K562 (cell line): ENCODE results near the gene IL4R. TPM values are rescaled to one million over a fixed set of nuclear protein-coding genes. Genes with fewer than 3 reads are reported as not detected.

ENCODE experiments used
- ARID2 ChIP-seq: fragments of 450-650 bp; IDR thresholded peaks from 2 replicates; pipeline ENCODE4 v1.6.1; 2017; ENCODE audit warnings: antibody characterized with exemption, mild to moderate bottlenecking
- ASH1L ChIP-seq: fragments of 450-650 bp; IDR thresholded peaks from 2 replicates; pipeline ENCODE4 v1.6.1; 2018; ENCODE audit warnings: borderline replicate concordance, mild to moderate bottlenecking, low read depth; ENCODE audit not compliant: partially characterized antibody
- BRD4 ChIP-seq: fragments of 200-600 bp; sonication (generic); IDR thresholded peaks from 2 replicates; pipeline ENCODE4 v1.6.1; 2017; ENCODE audit warnings: inconsistent platforms
- FOSL1 ChIP-seq: fragments of 200-800 bp; sonication (Bioruptor generic); conservative IDR thresholded peaks from 2 replicates; pipeline ENCODE4 v1.6.1; 2016; ENCODE audit warnings: missing genetic modification characterization, missing compliant biosample characterization
- MXI1 ChIP-seq: IDR thresholded peaks from 2 replicates; pipeline ENCODE4 v1.6.1; 2011; ENCODE audit warnings: low read depth, mild to moderate bottlenecking, improper control_type of control experiment, low read length
- NCOA4 ChIP-seq: fragments of 450-650 bp; IDR thresholded peaks from 2 replicates; pipeline ENCODE4 v1.6.1; 2018; ENCODE audit warnings: mild to moderate bottlenecking; ENCODE audit not compliant: partially characterized antibody
- POU5F1 ChIP-seq: fragments of 150-350 bp; IDR thresholded peaks from 2 replicates; pipeline ENCODE4 v1.6.1; 2014; ENCODE audit warnings: borderline replicate concordance, low read length, low read depth, mild to moderate bottlenecking; ENCODE audit not compliant: partially characterized antibody
- RBM25 ChIP-seq: fragments of 200-400 bp; formaldehyde crosslinking; IDR thresholded peaks from 2 replicates; pipeline ENCODE4 v1.6.1; 2018; ENCODE audit warnings: low read length, low read depth, moderate library complexity; ENCODE audit not compliant: severe bottlenecking
- SNIP1 ChIP-seq: fragments of 450-650 bp; IDR thresholded peaks from 2 replicates; pipeline ENCODE4 v1.7.1; 2017; ENCODE audit warnings: low read depth, mild to moderate bottlenecking
- SOX6 ChIP-seq: fragments of 450-650 bp; IDR thresholded peaks from 2 replicates; pipeline ENCODE4 v1.6.1; 2014; ENCODE audit warnings: mild to moderate bottlenecking
- SRSF3 ChIP-seq: fragments of 200-400 bp; formaldehyde crosslinking; IDR thresholded peaks from 2 replicates; pipeline ENCODE4 v1.6.1; 2016; ENCODE audit warnings: mild to moderate bottlenecking, low read length, moderate library complexity; ENCODE audit not compliant: insufficient read depth
- ZBTB17 ChIP-seq: fragments of 450-650 bp; formaldehyde crosslinking; IDR thresholded peaks from 2 replicates; pipeline ENCODE4 v1.4.0; 2020; ENCODE audit warnings: mild to moderate bottlenecking
- ZKSCAN3 ChIP-seq: fragments of 250-450 bp; sonication (Bioruptor Pico); IDR thresholded peaks from 2 replicates; pipeline ENCODE4 v1.4.0; 2020
- ZNF436 ChIP-seq: fragments of 250-450, 450-650 bp; sonication (Bioruptor Pico); formaldehyde crosslinking; IDR thresholded peaks from 2 replicates; pipeline ENCODE4 v1.7.0; 2020; ENCODE audit warnings: mild to moderate bottlenecking
- polyA plus RNA-seq, 8 experiments: library from polyadenylated mRNA; depleted of rRNA in 4 of 8; stranded (reverse) in 5 of 8; unstranded in 3 of 8; fragments of >200 nt; fragmentation: Nextera tagmentation in 2 of 8; fragmentation: Illumina TruSeq in 1 of 8; extraction: Ambion mirVana in 2 of 8; extraction: Trizol in 1 of 8; gene quantifications; 2 replicates each; pipeline versions ENCODE4 v1.2.1 to v1.2.3, GENCODE V29; 2011 to 2014; ENCODE audit warnings: inconsistent platforms in 1 of 8, missing spikeins in 1 of 8
- total RNA-seq, 7 experiments: library from RNA; depleted of rRNA in 6 of 7; stranded (reverse); fragments of >200 nt in 6 of 7; fragmentation: Illumina TruSeq in 2 of 7; extraction: Trizol in 2 of 7; gene quantifications; 2 replicates each; pipeline versions ENCODE4 v1.2.1 to v1.2.3, GENCODE V29; 2011 to 2021; ENCODE audit warnings: low replicate concordance in 1 of 7
- TF ChIP-seq, protein P1 (sequence below), 2 experiments: fragments of 450-650 bp in 1 of 2; IDR thresholded peaks; 2 replicates each; pipeline ENCODE4 v1.6.1; 2011 to 2017; ENCODE audit warnings: low read depth in 2 of 2, antibody characterized with exemption in 1 of 2, borderline replicate concordance in 1 of 2, low read length in 1 of 2, mild to moderate bottlenecking in 1 of 2, mixed read lengths in 1 of 2; ENCODE audit not compliant: control insufficient read depth in 1 of 2
- TF ChIP-seq, protein P2 (sequence below): fragments of 450-650 bp; formaldehyde crosslinking; IDR thresholded peaks from 2 replicates; pipeline ENCODE4 v1.4.0; 2020; ENCODE audit warnings: mild to moderate bottlenecking, mixed read lengths

Gene IL4R
- total and polyA plus RNA-seq, 9 of the 15 experiments (the other 6 are each of a cell fraction or from before 2014, with no cell fraction given), result 0.17 to 5.8 (median 3.3) TPM

DNA sequence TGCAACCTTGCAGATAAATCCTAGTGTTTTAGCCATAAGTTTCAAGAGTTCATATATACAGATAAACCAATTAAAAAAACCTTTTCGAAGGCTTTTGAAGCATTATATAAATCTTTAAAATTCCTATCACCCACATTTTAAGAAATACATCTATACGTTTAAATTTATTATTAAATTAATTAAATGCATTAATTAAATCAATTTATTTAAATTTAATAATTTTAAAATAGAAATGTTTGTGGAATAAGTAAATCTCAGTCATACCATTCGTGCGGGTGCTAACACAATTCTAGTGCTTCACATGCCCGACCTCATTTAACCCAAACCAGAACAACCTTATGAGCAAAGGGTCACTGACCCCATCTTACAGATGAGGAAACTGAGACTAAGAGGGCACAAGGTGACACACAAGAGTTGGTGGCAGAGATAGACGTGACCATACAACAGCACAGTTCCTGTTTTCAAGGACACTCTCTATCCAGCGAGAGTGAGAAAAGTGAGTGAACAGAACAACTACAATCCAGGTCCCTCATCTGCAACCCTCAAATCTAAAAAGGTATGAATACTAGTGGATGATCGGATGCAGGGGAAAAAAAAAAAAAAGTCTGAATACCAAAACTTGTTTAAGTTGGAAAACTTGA is 46.6 kb upstream of the IL4R start (continued):
- TF ChIP-seq, protein P1, sequence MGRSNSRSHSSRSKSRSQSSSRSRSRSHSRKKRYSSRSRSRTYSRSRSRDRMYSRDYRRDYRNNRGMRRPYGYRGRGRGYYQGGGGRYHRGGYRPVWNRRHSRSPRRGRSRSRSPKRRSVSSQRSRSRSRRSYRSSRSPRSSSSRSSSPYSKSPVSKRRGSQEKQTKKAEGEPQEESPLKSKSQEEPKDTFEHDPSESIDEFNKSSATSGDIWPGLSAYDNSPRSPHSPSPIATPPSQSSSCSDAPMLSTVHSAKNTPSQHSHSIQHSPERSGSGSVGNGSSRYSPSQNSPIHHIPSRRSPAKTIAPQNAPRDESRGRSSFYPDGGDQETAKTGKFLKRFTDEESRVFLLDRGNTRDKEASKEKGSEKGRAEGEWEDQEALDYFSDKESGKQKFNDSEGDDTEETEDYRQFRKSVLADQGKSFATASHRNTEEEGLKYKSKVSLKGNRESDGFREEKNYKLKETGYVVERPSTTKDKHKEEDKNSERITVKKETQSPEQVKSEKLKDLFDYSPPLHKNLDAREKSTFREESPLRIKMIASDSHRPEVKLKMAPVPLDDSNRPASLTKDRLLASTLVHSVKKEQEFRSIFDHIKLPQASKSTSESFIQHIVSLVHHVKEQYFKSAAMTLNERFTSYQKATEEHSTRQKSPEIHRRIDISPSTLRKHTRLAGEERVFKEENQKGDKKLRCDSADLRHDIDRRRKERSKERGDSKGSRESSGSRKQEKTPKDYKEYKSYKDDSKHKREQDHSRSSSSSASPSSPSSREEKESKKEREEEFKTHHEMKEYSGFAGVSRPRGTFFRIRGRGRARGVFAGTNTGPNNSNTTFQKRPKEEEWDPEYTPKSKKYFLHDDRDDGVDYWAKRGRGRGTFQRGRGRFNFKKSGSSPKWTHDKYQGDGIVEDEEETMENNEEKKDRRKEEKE (IDR thresholded peaks at IDR 0.05; ENCODE audit: borderline replicate concordance in 1 of 2, control insufficient read depth in 1 of 2, low read depth in 2 of 2, low read length in 1 of 2), result no peak
- TF ChIP-seq POU5F1 (no peak), RBM25 (peak; percentile 98), ZKSCAN3 (CRISPR knock-in tag) (no peak), ZBTB17 (CRISPR knock-in tag) (no peak), SNIP1 (no peak), SRSF3 (no peak), ASH1L (no peak), FOSL1 (tag) (no peak), BRD4 (no peak), SOX6 (no peak), NCOA4 (no peak), ARID2 (no peak), MXI1 (no peak), ZNF436 (no peak)
- TF ChIP-seq, protein P2, sequence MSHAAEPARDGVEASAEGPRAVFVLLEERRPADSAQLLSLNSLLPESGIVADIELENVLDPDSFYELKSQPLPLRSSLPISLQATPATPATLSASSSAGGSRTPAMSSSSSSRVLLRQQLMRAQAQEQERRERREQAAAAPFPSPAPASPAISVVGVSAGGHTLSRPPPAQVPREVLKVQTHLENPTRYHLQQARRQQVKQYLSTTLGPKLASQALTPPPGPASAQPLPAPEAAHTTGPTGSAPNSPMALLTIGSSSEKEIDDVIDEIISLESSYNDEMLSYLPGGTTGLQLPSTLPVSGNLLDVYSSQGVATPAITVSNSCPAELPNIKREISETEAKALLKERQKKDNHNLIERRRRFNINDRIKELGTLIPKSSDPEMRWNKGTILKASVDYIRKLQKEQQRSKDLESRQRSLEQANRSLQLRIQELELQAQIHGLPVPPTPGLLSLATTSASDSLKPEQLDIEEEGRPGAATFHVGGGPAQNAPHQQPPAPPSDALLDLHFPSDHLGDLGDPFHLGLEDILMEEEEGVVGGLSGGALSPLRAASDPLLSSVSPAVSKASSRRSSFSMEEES (CRISPR knock-in tag), result no peak
